ENCODE measurements around the gene GNB1L. TPM values are rescaled to one million over a fixed set of nuclear protein-coding genes. Genes with fewer than 3 reads are reported as not detected.

Gene GNB1L
- total and polyA plus RNA-seq, 4 donors = 3.2 to 10.3 (median 5.3) TPM

DNA sequence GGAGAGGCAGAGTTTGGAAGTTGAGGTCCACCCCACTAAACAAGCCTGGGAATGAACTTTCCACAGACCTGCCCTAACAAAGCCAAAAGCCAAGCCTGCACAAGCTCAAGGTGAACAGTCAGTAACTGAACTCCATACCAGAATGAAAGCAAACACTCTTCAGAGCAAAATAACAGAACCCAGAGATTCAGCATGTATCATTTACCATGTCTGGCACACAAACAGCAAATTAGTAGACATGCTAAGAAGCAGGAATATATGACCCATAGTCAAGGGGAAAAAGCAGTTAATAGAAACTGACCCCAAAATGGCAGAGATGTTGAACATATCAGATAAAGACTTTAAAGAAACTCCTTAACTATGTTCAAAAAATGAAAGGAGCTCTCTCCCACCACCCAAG lies 62.8 kb downstream of the GNB1L start:
- no peak overlapping the region for H3K4me3 ChIP-seq (ENCODE audit: low read depth, low read length)
- peaks cover 28% of the 10 kb centered on the region for H3K36me3 ChIP-seq (ENCODE audit: control insufficient read depth, insufficient read depth, low read length)
- peaks cover 13% of the 10 kb centered on the region for H3K4me1 ChIP-seq (ENCODE audit: control insufficient read depth, insufficient read depth, low read length)
- DNase-seq (ENCODE audit: low read depth in 4 of 6, low spot score in 6 of 6) = no peak
- no peaks in the 10 kb centered on the region for H3K27me3 ChIP-seq (ENCODE audit: control insufficient read depth, insufficient read depth, low read length)
- peaks cover 3% of the 10 kb centered on the region for H3K9me3 ChIP-seq (ENCODE audit: control insufficient read depth, insufficient read depth, low read length)
- no peak overlapping the region for H3K27ac ChIP-seq (ENCODE audit: low read depth, low read length)

DNA sequence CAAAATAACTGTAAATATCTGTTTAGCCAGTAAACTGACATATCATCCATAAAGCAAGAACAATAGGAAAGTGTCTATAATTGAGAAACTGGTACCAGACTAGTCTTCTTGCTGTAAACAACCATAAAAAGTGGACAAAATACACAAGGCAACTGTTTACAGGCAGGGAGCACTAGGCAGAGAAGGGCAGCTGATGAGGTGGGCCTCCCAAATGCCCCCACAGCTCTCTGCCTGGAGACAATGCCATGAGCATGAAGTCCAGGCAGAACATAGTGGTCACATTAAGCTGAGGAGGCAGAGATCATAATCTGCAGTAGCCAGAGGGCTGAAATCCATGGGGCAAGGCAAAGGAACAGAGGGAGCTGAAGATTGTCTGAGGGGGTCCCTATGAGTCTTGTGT lies 63.4 kb downstream of the GNB1L start:
- H3K4me3 ChIP-seq (ENCODE audit: low read depth, low read length) = no peak overlapping the region
- no peak overlapping the region for H3K27ac ChIP-seq (ENCODE audit: low read depth, low read length)
- H3K9me3 ChIP-seq (ENCODE audit: control insufficient read depth, insufficient read depth, low read length) = peaks cover 3% of the 10 kb centered on the region

DNA sequence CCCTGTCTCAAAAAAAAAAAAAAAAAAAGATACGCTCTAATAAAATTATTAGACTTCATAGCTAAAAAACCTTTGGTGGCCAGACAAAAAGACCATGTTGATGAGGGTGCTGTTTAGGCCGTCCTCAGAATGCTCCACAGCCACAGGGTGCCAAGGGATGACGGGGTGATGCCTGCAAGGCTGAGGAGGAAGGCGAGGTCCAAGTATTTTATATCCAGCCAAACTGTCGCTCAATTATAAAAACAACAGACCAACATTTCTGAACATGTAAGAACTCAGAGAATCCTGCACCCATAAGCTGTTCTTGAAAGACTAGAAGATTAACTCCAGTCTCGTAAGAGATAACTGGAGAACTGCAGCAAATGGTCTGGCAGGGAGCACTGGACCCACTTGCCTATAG lies 64.8 kb downstream of the GNB1L start:
- Histone ChIP-seq H3K27ac (ENCODE audit: low read depth, low read length) (no peak overlapping the region), H3K4me1 (ENCODE audit: control insufficient read depth, insufficient read depth, low read length) (no peaks in the 10 kb centered on the region), H3K36me3 (ENCODE audit: control insufficient read depth, insufficient read depth, low read length) (peaks cover 38% of the 10 kb centered on the region), H3K9me3 (ENCODE audit: control insufficient read depth, insufficient read depth, low read length) (peaks cover 3% of the 10 kb centered on the region), H3K27me3 (ENCODE audit: control insufficient read depth, insufficient read depth, low read length) (no peaks in the 10 kb centered on the region), H3K4me3 (ENCODE audit: low read depth, low read length) (no peak overlapping the region)
- no peak for DNase-seq (ENCODE audit: low read depth in 4 of 6, low spot score in 6 of 6)
- WGBS (ENCODE audit: insufficient coverage) = 87% methylated on average over 3 of the region's 6 CpGs

More for the DNA sequence above, 63.4 kb downstream of the GNB1L start:
- peaks cover 31% of the 10 kb centered on the region for H3K36me3 ChIP-seq (ENCODE audit: control insufficient read depth, insufficient read depth, low read length)
- H3K27me3 ChIP-seq (ENCODE audit: control insufficient read depth, insufficient read depth, low read length) = no peaks in the 10 kb centered on the region
- peaks cover 12% of the 10 kb centered on the region for H3K4me1 ChIP-seq (ENCODE audit: control insufficient read depth, insufficient read depth, low read length)
- no peak for DNase-seq (ENCODE audit: low read depth in 4 of 6, low spot score in 6 of 6)

DNA sequence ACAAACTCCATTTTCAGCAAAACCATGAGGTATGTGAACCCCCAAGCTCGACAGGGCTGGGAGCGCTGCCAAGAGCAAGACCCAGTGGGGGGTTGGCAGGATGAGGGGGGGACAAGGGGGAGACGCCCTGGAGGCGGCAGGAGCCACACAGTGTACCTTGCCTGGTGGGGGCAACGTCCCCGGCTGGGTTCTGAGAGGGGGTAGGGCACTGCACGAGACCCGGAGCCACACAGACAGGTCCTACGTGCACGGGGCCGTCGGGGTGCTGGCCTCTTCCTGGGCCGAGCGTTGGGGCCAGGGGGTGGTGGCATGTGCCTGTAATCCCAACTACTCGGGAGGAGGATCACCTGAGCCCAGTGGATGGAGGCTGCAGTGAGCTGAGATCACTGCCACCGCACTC lies 65.3 kb downstream of the GNB1L start:
- Histone ChIP-seq H3K36me3 (ENCODE audit: control insufficient read depth, insufficient read depth, low read length) (peaks cover 42% of the 10 kb centered on the region), H3K4me3 (ENCODE audit: low read depth, low read length) (no peak overlapping the region), H3K9me3 (ENCODE audit: control insufficient read depth, insufficient read depth, low read length) (peaks cover 3% of the 10 kb centered on the region), H3K27me3 (ENCODE audit: control insufficient read depth, insufficient read depth, low read length) (no peaks in the 10 kb centered on the region), H3K27ac (ENCODE audit: low read depth, low read length) (no peak overlapping the region), H3K4me1 (ENCODE audit: control insufficient read depth, insufficient read depth, low read length) (no peaks in the 10 kb centered on the region)
- no peak for DNase-seq (ENCODE audit: low read depth in 4 of 6, low spot score in 6 of 6)
- WGBS (ENCODE audit: insufficient coverage) = 78% methylated on average over 13 of the region's 16 CpGs

DNA sequence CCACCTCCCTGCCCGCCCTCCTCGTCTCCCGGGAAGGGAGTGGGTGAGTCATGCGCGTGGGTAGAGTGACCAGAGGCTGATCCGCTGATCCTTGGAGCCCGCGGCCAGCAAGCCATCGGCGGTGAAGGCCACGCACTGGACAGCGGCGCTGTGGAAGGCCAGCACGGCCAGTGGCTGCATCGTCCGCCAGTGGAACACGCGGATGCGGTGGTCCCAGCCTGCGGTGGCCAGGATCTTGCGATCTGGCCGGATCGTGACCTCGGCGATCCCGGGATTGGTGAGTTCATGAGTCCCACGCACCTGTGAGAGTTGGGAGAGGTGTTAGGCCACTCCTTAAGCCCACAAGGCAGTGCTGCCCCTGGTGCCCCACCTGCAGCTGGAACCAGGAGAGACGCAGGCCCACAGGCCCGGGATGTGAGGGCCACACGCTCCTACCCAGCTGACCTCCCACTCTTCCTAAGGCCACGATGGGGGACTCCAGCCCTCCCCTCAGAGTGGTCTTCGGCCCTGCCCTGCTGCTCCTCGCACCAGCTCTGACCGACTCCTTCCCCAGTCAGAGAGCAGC lies 65.9 kb downstream of the GNB1L start:
- H3K36me3 ChIP-seq (ENCODE audit: control insufficient read depth, insufficient read depth, low read length) = peaks cover 45% of the 10 kb centered on the region
- WGBS (ENCODE audit: insufficient coverage) = 97% methylated on average over 34 of the region's 34 CpGs

DNA sequence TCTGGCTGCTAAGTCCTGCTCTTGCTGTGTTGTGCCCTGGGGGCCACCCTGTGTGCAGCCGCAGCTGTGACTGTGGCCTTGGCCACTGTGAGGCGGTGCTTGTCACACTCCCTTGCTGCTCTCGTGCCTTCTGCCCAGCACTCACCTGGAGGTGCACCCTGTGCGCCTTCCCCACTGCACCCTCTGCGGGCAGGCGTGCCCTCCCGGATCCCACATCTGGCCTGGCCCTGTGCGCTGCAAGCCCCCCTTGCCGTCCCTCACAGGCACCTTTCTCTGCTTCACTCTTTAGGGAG lies 66.9 kb downstream of the GNB1L start:
- H3K27ac ChIP-seq (ENCODE audit: low read depth, low read length) = no peak overlapping the region
- no peaks in the 10 kb centered on the region for H3K27me3 ChIP-seq (ENCODE audit: control insufficient read depth, insufficient read depth, low read length)
- 97% methylated on average over 9 of the region's 9 CpGs for WGBS (ENCODE audit: insufficient coverage)
- no peak overlapping the region for H3K4me3 ChIP-seq (ENCODE audit: low read depth, low read length)
- peaks cover 45% of the 10 kb centered on the region for H3K36me3 ChIP-seq (ENCODE audit: control insufficient read depth, insufficient read depth, low read length)
- H3K4me1 ChIP-seq (ENCODE audit: control insufficient read depth, insufficient read depth, low read length) = no peaks in the 10 kb centered on the region
- H3K9me3 ChIP-seq (ENCODE audit: control insufficient read depth, insufficient read depth, low read length) = peaks cover 3% of the 10 kb centered on the region
- DNase-seq (ENCODE audit: low read depth in 4 of 6, low spot score in 6 of 6) = no peak

More for the DNA sequence above, 65.9 kb downstream of the GNB1L start:
- Histone ChIP-seq H3K27ac (ENCODE audit: low read depth, low read length) (no peak overlapping the region), H3K9me3 (ENCODE audit: control insufficient read depth, insufficient read depth, low read length) (peaks cover 3% of the 10 kb centered on the region), H3K4me3 (ENCODE audit: low read depth, low read length) (no peak overlapping the region), H3K27me3 (ENCODE audit: control insufficient read depth, insufficient read depth, low read length) (no peaks in the 10 kb centered on the region), H3K4me1 (ENCODE audit: control insufficient read depth, insufficient read depth, low read length) (no peaks in the 10 kb centered on the region)
- no peak for DNase-seq (ENCODE audit: low read depth in 4 of 6, low spot score in 6 of 6)

DNA sequence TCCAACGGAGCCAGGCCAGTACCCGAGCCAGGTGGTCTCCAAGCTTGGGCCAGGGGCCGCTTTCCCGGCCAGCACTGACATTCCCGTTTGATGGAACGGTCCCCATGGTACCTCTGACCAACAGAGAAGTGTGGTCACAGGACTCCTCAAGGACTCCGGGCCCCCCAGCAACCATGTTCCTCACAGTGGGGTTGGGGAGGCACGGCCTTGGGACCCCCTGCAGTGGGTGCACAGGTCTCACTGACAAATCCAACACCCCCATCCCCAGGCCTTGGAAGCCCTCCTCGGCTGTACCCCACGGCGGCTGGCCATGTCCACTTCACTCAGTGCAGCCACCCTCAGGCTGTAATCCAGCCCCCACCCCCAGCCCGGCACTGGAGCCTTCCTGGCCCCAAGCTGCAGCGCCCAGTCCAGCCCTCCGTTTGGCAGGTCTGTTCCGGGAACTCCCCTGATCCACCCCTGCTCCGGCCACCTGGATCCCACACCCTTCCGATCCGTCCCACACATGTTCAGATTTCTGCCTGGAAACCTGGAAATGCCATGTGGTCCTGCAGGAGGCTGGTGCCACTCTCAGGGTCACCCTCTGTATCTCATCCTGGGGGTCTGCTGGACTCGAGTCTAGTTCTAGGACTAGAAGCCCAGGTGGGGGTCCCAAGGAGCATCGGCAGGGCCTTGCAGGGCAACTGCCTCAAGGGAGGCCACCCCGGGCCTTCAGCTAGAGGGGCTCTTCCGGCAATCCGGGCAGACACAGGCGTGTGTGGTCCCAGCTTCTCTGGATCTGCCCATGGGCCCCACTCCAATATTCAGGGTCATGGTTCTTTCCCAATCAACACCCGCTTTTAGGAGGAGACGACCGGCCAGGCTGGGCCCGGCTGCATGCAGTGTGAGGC lies 67.5 kb downstream of the GNB1L start:
- Histone ChIP-seq H3K9me3 (ENCODE audit: control insufficient read depth, insufficient read depth, low read length) (peaks cover 3% of the 10 kb centered on the region), H3K27ac (ENCODE audit: low read depth, low read length) (no peak overlapping the region), H3K27me3 (ENCODE audit: control insufficient read depth, insufficient read depth, low read length) (peaks cover 3% of the 10 kb centered on the region), H3K36me3 (ENCODE audit: control insufficient read depth, insufficient read depth, low read length) (peaks cover 45% of the 10 kb centered on the region), H3K4me3 (ENCODE audit: low read depth, low read length) (no peak overlapping the region), H3K4me1 (ENCODE audit: control insufficient read depth, insufficient read depth, low read length) (no peaks in the 10 kb centered on the region)
- WGBS (ENCODE audit: insufficient coverage) = 91% methylated on average over 28 of the region's 28 CpGs
- no peak for DNase-seq (ENCODE audit: low read depth in 4 of 6, low spot score in 6 of 6)

GRCh38 chr22:19786264-19786585 lies 68.4 kb downstream of the GNB1L start:
- DNase-seq (ENCODE audit: low read depth in 4 of 6, low spot score in 6 of 6) = no peak
- H3K36me3 ChIP-seq (ENCODE audit: control insufficient read depth, insufficient read depth, low read length) = peaks cover 45% of the 10 kb centered on the region
- WGBS (ENCODE audit: insufficient coverage) = 88% methylated on average over 6 of the region's 6 CpGs

GRCh38 chr22:19785461-19786263 lies 69.0 kb downstream of the GNB1L start:
- Histone ChIP-seq H3K4me3 (ENCODE audit: low read depth, low read length) (no peak overlapping the region), H3K36me3 (ENCODE audit: control insufficient read depth, insufficient read depth, low read length) (peaks cover 45% of the 10 kb centered on the region), H3K27me3 (ENCODE audit: control insufficient read depth, insufficient read depth, low read length) (peaks cover 3% of the 10 kb centered on the region), H3K4me1 (ENCODE audit: control insufficient read depth, insufficient read depth, low read length) (no peaks in the 10 kb centered on the region), H3K27ac (ENCODE audit: low read depth, low read length) (no peak overlapping the region), H3K9me3 (ENCODE audit: control insufficient read depth, insufficient read depth, low read length) (no peaks in the 10 kb centered on the region)
- WGBS (ENCODE audit: insufficient coverage) = 90% methylated on average over 18 of the region's 22 CpGs
- no peak for DNase-seq (ENCODE audit: low read depth in 4 of 6, low spot score in 6 of 6)

More at GRCh38 chr22:19786264-19786585, 68.4 kb downstream of the GNB1L start:
- Histone ChIP-seq H3K27ac (ENCODE audit: low read depth, low read length) (no peak overlapping the region), H3K4me1 (ENCODE audit: control insufficient read depth, insufficient read depth, low read length) (no peaks in the 10 kb centered on the region), H3K9me3 (ENCODE audit: control insufficient read depth, insufficient read depth, low read length) (no peaks in the 10 kb centered on the region), H3K4me3 (ENCODE audit: low read depth, low read length) (no peak overlapping the region), H3K27me3 (ENCODE audit: control insufficient read depth, insufficient read depth, low read length) (peaks cover 3% of the 10 kb centered on the region)
